Inferior parietal cortex (tissue), 1 donor: ENCODE measurements around the gene TINCR.
"Not testable (repeated sequence)": the region's sequence is repeated elsewhere in the genome, so short reads cannot be mapped to it uniquely, and the experiment has no call there.

Experiments
- DNase-seq: peaks from one replicate; pipeline ENCODE4 v3.0.0-alpha.2; 2016; ENCODE audit errors: extremely low spot score

Gene TINCR

GRCh38 chr19:5567360-5567969 lies at the start of gene TINCR:
Gene TINCR, minus strand, starts transcription at chr19:5567953.
- no peak for DNase-seq

- DNase-seq = no peak
Measured at GRCh38 chr19:5617080-5617479, 49.3 kb upstream of the TINCR start.

GRCh38 chr19:5615756-5616327 lies 48.1 kb upstream of the TINCR start:
- no peak for DNase-seq

GRCh38 chr19:5612891-5613865 lies 45.4 kb upstream of the TINCR start:
- no peak for DNase-seq

- no peak for DNase-seq
Measured at GRCh38 chr19:5609881-5610448, 42.2 kb upstream of the TINCR start.

GRCh38 chr19:5608766-5609165 lies 41.0 kb upstream of the TINCR start:
- not testable (repeated sequence) for DNase-seq

- no peak for DNase-seq
Measured at GRCh38 chr19:5608291-5608690, 40.5 kb upstream of the TINCR start.

GRCh38 chr19:5607318-5608275 lies 39.8 kb upstream of the TINCR start:
- DNase-seq = no peak

- DNase-seq = no peak
Measured at GRCh38 chr19:5605362-5605761, 37.6 kb upstream of the TINCR start.

GRCh38 chr19:5603626-5604025 lies 35.9 kb upstream of the TINCR start:
- no peak for DNase-seq

GRCh38 chr19:5600797-5601196 lies 33.0 kb upstream of the TINCR start:
- no peak for DNase-seq

- DNase-seq = no peak
Measured at GRCh38 chr19:5595745-5596144, 28.0 kb upstream of the TINCR start.

GRCh38 chr19:5595129-5595528 lies 27.4 kb upstream of the TINCR start:
- no peak for DNase-seq

GRCh38 chr19:5594521-5594950 lies 26.8 kb upstream of the TINCR start:
- no peak for DNase-seq

GRCh38 chr19:5593343-5594255 lies 25.8 kb upstream of the TINCR start:
- no peak for DNase-seq

- no peak for DNase-seq
Measured at GRCh38 chr19:5592531-5593342, 25.0 kb upstream of the TINCR start.

GRCh38 chr19:5591476-5591875 lies 23.7 kb upstream of the TINCR start:
- no peak for DNase-seq

GRCh38 chr19:5590865-5591154 lies 23.1 kb upstream of the TINCR start:
- DNase-seq = no peak

- DNase-seq = no peak
Measured at GRCh38 chr19:5590151-5590864, 22.6 kb upstream of the TINCR start.
